IPS-NIHi11 (cell line): Measurements from ENCODE around the gene DUSP2.
"Not testable (repeated sequence)": the region's sequence is repeated elsewhere in the genome, so short reads cannot be mapped to it uniquely, and the experiment has no call there.

Source experiments
- DNase-seq: peaks from one replicate; pipeline ENCODE4 v3.0.0; 2012; ENCODE audit warnings: mixed read lengths, low spot score

Gene DUSP2

DNA sequence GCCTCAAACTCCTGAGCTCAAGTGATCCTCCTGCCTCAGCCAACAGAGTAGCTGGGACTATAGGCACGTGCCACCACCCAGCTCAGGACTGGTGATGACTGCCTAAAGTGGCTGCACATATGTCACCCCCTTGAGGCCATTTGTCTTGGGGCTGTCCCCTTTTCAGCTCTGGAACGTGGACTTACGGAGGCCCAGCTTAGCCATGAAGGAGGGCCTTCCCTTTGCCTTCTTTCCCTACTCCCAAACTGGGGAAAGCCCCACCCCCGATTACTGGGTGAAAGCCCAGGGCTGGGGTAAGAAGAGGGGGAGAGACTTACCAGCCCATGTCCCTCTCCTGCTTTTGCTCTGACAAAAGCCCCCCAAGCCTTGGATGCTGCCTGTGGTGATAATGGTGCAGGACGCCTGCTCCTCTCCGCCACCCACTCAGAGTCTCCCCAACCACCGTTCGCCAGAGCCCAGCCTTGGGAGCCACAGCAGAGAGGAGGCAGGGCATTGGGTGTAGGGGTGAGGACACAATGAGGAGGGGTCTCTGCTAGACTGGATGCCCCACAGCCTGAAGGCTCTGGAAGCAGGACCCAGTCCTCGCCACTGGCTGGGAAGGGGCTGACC is 2.5 kb upstream of the DUSP2 start:
- DNase-seq: peak; percentile 3

DNA sequence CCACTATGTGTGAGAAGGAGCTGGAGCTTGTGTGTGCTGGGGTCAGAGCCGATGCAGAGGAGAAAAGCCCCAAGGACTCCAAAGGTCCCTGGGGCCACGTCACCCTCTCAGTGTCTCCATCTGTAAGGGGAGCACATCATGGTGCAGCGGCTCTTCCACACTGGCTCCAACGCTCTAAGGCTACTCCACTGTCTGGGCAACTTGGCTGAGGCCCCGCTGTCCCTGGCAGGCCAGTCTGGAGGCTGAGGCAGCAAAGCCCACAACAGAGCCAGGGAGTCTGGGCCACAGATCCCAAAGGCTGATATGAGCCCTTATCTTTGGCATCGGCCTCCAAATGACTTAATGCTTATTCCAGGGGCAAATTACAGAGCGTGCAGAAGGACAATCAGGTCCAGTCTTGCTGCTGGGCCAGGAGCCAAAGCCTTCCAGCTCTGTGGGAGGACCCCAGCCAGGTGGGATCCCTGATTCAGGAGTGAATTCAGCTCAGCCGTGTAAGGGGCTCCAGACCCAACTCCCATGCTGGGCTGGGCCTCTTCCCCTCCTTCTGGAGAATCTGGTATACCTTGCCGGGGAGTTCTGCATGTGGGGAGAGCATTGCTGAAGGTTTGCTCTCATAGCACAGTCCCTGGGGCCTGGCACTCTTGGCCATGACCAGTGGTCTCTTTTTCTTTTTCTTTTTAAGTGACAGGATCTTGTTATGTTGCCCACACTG is 1.8 kb upstream of the DUSP2 start:
- DNase-seq: no peak

DNA sequence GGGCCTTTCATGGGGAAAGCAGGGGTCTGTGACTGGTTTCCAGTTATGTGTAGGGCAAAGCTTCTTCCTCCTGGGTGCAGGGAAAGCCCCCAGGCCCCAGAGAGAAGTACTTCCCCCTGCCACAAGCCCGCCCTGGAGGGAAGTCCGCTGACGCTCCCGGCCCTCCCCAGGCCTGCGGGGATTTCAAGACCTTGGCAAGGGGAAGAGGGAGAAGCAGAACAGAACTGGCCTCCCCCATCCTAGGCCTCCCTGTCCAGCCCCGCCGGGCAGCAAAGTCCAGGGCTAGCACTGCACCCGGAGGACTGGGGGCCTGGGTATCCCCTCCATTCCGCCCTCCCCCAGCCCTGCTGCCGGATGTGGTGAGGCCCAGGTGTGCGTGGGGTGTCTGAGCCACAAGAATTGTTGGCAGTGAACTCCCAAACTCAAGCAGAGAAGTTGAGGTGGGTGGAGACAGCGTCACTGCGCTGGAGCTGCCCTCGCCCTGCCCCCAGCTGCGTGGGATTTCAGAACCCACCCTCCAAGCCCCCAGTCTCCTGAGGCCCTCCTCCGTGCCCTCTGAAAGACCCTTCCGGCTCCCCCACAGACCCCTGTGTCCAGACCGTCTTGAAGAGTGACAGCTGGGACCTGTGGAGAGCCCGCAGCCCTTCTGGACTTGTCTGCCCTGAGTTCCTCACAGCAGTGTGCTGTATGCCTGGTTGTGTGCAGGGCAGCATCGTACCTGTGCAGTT is 1.1 kb upstream of the DUSP2 start:
- DNase-seq: no peak

DNA sequence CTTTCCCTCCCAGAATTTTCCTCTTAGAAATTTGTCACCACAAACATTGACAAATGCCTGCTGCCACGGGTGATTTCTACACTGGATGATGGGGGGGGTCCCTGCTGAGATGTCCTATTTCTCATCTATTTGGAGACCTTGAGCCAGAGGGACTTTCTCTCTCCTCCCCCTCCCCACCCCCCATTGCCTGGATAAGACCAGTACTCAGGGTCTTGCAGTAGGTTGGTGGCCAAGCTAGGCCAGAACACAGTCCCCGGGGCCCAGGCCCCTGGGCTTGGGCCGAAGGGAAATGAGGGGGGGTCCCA is 560 bp upstream of the DUSP2 start:
- DNase-seq: no peak

DNA sequence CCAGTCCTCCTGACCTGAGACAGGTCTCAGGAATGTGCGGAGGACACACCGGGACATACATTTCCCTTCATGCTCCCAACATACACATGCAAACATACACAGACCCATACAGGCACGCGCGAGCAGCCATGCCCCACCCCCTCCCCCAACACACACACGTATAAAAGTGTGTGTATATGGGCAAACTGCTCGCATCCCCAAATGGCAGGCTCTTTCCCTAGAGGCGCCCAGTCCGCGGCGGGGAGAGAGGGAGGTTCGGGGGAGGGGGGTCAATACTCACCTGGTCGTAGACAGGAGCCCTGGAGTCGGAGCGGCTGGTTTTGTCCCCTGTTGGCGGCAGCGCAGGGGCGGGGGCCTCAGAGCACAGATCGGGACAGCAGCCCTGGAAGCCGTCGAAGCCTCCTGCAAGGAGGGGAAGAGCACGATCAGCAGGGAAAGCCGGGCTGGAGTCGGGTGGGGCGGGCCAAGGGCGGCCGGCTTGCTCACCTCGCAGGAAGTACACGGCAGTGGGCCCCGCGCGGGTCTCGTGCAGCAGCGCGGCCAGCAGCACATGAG is 682 bp downstream of the DUSP2 start:
- no peak for DNase-seq

DNA sequence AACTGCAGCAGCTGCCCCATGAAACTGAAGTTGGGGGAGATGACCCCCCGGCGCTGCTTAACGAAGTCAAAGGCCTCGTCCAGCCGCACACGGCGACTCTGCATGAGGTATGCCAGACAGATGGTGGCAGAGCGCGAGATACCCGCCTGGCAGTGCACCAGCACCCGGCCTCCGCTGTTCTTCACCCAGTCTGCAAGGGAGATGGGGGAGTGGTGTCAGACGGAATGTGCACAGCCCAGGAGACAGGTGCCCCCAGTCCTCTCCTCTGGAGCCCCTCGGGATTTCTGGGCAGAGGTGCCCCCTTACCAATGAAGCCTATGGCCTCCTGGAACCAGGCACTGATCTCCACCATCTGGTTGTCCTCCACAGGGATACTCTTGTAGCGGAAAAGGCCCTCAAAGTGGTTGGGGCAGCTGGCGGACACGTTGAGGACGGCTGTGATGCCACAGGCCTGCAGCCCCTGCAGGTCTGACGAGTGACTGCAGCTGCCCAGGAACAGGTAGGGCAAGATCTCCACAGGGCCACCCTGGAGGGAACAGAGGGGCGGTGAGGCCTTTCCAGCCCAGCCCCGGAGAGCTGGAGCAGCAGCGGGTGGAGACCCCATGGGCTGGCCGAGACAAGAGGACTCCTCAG is 1.3 kb downstream of the DUSP2 start:
- DNase-seq: peak; percentile 78

DNA sequence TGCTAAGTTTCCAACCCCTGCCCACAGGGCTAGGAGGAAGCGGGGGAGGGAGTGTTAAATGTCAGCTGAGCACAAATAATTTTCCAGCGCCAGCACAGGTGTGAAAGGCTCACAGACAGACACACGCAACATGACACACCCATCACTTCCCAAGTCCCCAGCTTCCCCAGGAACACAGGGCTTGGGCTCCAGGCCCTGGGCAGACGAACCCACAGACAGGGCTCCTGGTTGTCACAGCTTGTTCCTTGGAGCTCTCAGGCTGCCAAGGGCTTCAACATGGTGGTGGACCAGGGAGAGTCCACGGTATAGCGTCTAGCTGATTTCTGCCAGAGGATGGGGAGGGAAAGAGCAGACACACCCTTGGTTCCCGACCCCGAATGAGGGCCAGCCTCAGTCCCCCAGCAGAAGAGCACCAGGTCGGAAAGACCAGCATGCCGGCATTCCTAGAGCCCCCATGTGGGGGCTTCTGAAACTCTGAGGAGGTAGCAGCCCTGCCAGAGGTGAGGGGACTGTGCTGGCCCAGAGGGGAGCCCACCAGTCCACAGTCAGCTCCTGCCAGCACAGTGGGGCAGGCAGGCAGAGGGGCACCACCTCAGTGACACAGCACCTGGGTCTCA is 1.9 kb downstream of the DUSP2 start:
- DNase-seq: no peak

DNA sequence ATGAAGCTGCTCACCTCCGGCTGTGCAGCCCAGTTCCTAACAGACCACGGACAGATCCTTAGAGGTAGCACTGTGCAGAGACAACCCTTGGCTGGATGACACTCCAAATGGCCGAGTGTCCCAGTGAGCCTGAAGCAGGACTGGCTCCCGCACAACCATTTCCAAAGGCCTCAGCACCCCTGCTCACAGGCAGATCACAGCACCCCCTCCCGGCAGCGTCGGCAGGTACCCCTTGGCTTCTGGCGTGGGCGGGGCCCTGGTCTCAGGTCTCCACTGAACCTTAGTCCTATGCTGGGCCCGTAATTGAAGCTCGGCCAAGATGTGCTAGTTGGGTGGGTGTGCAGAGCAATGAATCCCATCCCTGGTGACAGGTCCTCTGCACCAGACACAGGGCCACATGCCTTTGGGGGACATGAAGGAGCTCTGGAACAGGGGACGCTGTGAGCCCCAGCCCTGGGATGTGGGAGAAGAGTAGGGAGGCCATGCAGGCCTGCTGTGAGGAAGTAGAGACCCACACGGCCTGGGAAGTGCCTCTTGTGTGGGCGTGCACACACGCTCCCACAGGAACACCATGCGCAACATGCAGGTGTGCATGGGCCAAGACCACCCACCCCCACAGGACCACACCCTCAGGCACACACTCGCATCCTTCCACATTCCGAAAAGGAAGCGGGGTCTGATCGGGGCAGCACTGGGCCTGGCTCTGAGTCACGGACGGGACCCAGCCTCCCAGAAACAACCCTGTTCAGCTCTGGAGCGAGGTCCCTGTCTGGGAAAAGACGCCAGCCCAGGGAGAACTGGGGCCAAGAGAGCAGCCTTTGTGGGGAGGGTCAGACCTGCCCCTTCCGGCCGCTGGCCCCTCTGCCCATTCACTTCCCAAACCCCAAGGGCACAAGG is 2.8 kb downstream of the DUSP2 start:
- DNase-seq: no peak

DNA sequence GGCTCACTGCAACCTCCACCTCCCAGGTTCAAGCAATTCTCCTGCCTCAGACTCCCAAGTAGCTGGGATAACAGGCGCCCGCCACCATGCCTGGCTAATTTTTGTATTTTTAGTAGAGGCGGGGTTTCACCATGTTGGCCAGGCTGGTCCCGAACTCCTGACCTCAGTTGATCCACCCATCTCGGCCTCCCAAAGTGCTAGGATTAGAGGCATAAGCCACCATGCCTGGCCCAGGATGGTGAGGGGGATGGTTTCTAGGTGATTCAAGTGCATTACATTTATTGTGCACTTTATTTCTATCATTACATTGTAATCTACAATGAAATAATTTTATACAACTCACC is 3.6 kb downstream of the DUSP2 start:
- DNase-seq: not testable (repeated sequence)

DNA sequence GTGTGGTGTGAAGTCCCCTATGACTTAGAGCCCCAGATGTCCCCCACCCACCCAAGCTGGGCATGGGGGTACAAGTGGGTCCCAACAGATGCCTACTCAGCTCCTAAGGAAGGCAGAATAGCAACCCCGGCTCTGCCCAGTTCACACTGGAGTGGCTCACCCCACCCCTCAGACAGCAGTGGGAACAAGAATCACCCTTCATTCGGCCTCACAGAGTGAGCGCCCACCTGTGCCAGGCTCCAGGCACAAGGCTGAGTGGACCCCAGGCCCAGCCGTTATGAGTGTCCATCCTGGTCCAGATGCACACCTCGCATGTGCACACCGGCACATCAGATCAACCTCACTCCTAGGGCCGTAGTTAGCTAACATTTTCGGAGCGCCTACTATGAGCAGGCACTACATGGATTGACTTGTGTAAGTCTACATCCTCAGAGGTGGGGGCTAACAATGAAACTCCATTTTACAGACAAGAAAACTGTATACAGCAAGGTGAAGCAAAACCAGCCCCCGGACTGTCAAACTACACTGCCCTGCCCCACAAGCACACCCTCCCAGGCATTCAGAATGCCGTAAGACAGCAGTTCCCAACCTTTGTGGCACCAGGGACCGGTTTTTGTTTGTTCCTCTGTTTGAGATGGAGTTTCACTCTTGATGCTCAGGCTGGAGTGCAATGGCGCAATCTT is 4.2 kb downstream of the DUSP2 start:
- DNase-seq: no peak

DNA sequence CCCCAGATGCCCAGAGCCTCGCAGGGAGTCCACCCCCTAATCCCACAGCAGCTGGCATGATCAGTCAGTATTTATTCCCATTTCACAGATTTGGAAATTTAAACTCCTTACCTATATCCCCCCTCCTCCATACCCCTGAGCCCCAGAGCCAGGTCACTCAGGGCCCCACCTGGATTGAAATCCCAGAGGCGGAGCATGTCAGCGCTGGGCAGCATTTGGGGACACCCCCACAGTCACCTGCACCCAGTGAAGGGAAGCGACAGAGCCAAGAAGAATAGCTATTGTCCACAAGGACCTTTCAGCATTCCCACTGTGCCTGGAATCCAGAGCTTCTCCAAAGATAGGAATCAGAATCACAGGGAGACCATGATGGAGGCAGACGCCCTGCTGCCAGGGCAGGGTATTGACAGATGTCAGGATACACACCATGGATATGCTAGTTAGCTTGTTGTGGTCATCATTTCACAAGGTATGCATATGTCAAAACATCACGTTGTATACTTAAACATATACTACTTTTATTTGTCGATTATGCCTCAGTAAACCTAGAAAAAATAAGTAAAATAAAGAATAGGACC is 6.0 kb downstream of the DUSP2 start:
- no peak for DNase-seq

DNA sequence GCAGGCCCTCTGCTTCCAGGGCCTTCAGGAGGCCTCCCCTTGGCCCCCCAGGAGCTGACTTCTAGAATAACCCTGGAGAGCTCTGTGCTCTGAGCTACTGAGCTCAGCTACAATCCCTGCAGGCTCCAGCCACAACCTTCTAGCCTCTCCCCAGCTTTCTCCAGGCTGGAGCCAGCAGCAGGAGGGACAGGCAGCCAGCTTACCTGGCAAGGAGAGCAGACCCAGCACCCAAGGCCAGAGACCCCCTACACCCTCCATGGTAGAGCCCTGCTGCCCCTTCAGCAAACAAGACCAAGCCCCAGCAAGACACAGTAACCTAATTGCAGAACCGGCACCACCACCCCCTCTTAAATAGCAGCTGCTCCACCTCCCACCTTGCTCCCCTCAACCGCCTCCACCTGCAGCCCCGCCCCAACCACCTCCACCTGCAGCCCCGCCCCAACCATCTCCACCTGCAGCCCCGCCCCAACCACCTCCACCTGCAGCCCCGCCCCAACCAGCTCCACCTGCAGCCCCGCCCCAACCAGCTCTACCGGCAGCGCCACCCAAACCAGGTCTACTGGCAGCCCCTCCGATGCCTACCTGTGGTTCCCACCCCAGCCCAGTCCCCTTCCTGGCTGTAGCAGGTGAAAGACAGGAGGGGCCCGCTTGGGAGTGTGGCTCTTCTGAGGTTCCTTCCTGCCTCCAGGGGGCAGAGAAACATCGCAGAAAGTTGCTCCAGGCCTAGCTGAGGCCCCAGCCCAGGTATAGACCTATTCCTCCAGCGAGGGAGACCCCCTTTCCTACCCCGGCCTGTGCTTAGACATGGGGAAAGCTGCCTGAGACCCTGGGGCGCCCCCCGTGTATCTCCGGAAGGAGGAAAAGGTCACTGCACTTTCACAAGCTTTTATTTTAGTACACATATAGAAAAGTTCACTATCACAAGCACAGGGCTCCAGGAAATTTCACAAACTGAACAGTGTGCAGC is 6.8 kb downstream of the DUSP2 start, which contains the start of gene ASTL:
Gene ASTL, minus strand, starts transcription at position 324 of the 967 bp plus-strand sequence. Its CDS starts 66 bp downstream, at position 258.
- DNase-seq: peak; percentile 84

DNA sequence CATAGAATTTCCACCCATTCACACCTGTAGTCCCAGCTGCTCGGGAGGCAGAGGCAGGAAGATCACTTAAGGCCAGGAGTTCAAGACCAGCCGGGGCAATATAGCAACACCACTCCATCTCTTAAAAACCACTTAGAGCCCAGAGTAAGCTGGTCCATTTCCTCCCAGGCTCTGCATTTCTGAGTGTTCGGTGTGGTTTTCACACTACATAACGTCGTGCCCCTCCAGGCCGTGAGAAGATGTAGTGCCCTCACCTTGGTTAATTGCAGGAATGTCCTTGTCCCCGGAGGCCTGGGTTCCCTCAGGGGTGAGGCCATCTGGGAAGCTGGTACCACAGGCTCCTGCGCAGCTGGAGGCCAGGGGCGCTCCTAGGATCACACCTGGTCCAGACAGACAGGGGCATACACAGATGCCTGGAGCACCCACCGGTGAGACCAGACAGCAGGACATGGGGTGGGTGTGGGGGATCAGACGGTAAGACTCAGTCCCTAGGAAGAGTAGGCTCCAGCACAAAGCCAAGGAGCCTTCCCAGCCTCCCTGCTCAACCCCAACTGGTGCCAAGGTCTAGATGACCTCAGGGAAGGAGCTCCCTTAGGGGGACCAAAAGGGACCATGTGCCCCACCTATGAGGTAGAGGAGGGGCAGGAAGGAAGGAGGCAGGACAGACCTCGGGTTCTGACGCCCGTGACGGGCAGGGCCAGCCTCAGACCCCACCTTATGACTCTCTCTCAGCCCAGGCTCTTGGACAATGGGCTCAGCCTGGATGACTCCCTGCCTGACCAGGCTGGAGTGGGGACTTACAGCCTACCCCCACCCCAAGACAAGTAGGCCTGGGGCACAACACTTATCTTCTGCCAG is 7.7 kb downstream of the DUSP2 start:
- DNase-seq: no peak

DNA sequence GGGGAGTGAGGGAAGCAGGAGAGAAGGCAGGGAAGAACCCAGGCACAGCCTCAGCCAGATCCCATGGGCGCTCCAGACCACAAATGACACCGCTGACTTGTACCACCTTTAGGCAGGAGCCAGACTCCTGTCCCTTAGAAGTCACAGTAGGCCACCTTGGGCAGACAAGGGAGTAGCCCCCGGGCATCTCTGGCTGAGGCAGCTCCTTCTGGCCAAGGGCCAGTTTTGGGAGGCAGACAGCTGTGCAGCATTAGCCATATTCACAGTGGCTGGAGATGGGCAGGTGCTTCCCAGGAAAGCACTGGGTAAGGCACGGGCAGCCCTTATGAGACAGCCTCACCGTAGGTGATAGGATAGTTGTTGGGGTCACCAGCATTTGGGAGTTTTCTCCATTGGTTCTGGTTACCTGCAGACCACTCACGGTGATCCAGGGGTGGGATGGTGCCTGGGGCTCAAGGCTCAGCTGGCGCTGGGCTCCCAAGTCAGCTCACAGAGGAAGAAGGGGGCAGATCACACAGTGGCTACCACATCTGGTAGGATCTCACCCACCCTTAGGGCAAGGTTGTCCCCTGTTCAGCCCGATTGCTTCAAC is 9.0 kb downstream of the DUSP2 start:
- no peak for DNase-seq

DNA sequence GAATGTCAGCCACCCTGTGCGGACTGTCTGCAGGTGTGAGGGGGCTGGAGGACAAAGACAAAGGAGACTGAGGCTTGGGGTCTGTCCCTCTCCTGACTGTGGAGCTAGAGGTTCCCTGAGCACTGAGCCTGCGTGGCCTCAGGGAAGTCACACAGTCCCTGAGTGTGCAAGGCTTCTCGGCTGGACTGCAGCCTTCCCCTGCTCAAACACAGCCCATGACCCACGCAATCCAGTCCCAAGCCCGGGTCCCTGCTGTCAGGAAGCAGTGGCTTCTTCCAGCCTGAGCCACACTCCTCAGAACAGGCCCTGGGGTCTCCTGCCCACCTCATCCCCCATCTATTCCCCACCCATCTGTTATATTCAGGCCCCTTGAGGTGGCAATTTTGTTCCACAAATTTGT is 9.6 kb downstream of the DUSP2 start:
- DNase-seq: no peak

DNA sequence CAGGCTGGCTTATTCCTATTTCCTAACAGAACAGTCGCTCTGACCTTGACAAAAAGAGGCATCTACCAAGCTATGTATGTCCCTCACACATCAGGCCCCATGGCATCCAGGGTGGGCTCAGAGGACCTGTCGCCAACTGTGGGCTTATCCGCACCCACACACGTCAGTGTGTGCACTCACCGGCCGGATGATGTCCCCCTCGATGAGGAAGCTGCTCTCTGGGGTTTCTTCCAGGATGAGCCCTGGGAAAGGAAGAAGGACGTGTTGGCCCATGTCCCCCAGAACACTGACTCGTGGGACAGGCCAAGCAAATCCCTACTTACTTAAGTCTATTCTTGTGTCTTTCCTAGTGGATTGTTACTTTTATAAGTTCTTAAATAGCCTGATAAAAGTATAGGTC is 10.1 kb downstream of the DUSP2 start:
- no peak for DNase-seq

DNA sequence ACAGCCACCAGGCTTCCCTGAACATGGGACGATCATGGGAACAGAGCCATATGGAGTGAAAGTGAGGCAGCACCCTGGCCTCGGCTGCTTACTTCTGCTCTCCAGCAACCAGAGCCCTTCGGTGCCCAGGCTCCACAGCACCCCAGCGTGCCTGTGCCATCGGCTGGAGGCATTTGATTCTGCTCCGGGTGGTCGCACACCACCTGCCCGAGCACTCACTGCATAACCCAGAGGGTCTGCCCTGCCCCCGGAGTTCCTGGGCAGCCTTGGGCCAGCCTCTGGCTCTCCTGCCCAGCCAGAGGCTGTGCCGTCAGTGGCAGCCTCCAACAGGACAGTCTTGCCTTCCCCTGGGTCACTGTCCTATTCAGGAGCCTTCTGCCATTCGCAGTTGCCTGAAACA is 10.8 kb downstream of the DUSP2 start:
- no peak for DNase-seq
